DND-41 (cell line): ENCODE data around the gene KCNJ11.

Source experiments
- ATAC-seq: fragments of 200-7000 bp; cut with Tn5 transposase; 3 replicates; pipeline ENCODE4 v1.9.1; 2021; ENCODE audit warnings: low read depth; ENCODE audit not compliant: insufficient read depth
- DNase-seq: peaks from one replicate; pipeline ENCODE4 v3.0.0-alpha.2; 2020
- H2AFZ ChIP-seq: 2 replicates; pipeline ENCODE4 v1.6.0; 2012; ENCODE audit warnings: low read depth, low read length
- H3K27ac ChIP-seq: 2 replicates; pipeline ENCODE4 v1.5.1; 2012; ENCODE audit warnings: low read length, inconsistent platforms
- H3K27me3 ChIP-seq: fragments of 200-600 bp; sonication (generic); 2 replicates; pipeline ENCODE4 v1.6.0; 2012; ENCODE audit warnings: low read length, mild to moderate bottlenecking, inconsistent platforms; ENCODE audit not compliant: insufficient read depth, poor library complexity
- H3K36me3 ChIP-seq: 2 replicates; pipeline ENCODE4 v1.5.1; 2012; ENCODE audit warnings: low read length, inconsistent platforms; ENCODE audit not compliant: insufficient read depth
- H3K4me1 ChIP-seq: 2 replicates; pipeline ENCODE4 v1.5.1; 2012; ENCODE audit warnings: mild to moderate bottlenecking, low read length; ENCODE audit not compliant: insufficient read depth
- H3K4me2 ChIP-seq: 2 replicates; pipeline ENCODE4 v1.6.0; 2012; ENCODE audit warnings: mild to moderate bottlenecking, moderate library complexity, low read length, inconsistent platforms; ENCODE audit not compliant: insufficient read depth
- H3K4me3 ChIP-seq, 2 experiments: fragments of 200-600 bp in 1 of 2; shearing (Covaris generic) in 1 of 2; 2 replicates each; pipeline ENCODE4 v1.5.1; 2012 to 2016; ENCODE audit warnings: inconsistent platforms in 2 of 2, low read length in 2 of 2, mild to moderate bottlenecking in 2 of 2, low read depth in 1 of 2, moderate library complexity in 1 of 2
- H3K79me2 ChIP-seq: 2 replicates; pipeline ENCODE4 v1.6.0; 2012; ENCODE audit warnings: low read length, inconsistent platforms; ENCODE audit not compliant: insufficient read depth
- H3K9ac ChIP-seq: 2 replicates; pipeline ENCODE4 v1.6.0; 2012; ENCODE audit warnings: low read depth, mild to moderate bottlenecking, inconsistent platforms, low read length, moderate library complexity
- H3K9me3 ChIP-seq: 2 replicates; pipeline ENCODE4 v1.5.1; 2012; ENCODE audit warnings: low read length, moderate library complexity, mild to moderate bottlenecking, inconsistent platforms; ENCODE audit not compliant: insufficient read depth, severe bottlenecking
- H4K20me1 ChIP-seq: 2 replicates; pipeline ENCODE4 v1.6.0; 2012; ENCODE audit warnings: low read length; ENCODE audit not compliant: insufficient read depth
- EZH2 ChIP-seq: IDR thresholded peaks from 3 replicates; pipeline ENCODE4 v1.6.1; 2012; ENCODE audit warnings: borderline replicate concordance, low read depth, mild to moderate bottlenecking, moderate library complexity, low read length, inconsistent platforms; ENCODE audit not compliant: severe bottlenecking
- TF ChIP-seq, protein P1 (sequence below): IDR thresholded peaks from 2 replicates; pipeline ENCODE4 v1.5.1; 2012; ENCODE audit warnings: borderline replicate concordance, low read length, moderate library complexity, mild to moderate bottlenecking; ENCODE audit not compliant: poor library complexity, severe bottlenecking; ENCODE audit errors: extremely low read depth

The KCNJ11 gene

DNA sequence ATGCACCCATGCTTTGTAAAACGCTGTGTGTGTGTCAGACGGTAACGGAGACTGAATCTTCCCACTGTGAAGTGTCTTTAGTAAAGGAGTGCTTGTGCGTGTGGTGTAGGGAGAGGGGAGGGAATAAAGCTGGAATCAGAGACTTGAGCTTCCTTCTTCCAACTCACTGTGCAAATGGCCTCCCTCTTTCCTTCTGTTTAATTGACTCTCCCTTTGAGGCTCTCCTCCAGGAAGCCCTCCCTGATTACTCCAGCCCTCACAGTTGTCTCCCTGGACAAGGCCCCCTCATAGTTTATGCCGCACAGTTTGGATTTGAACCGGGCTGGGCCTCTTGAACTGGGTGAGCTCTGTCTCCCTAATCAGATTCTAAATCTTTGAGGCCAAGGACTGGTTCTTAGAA, 23.0 kb upstream of the KCNJ11 start:
- peaks cover 55% of the 10 kb centered on the region for H3K4me1 ChIP-seq

DNA sequence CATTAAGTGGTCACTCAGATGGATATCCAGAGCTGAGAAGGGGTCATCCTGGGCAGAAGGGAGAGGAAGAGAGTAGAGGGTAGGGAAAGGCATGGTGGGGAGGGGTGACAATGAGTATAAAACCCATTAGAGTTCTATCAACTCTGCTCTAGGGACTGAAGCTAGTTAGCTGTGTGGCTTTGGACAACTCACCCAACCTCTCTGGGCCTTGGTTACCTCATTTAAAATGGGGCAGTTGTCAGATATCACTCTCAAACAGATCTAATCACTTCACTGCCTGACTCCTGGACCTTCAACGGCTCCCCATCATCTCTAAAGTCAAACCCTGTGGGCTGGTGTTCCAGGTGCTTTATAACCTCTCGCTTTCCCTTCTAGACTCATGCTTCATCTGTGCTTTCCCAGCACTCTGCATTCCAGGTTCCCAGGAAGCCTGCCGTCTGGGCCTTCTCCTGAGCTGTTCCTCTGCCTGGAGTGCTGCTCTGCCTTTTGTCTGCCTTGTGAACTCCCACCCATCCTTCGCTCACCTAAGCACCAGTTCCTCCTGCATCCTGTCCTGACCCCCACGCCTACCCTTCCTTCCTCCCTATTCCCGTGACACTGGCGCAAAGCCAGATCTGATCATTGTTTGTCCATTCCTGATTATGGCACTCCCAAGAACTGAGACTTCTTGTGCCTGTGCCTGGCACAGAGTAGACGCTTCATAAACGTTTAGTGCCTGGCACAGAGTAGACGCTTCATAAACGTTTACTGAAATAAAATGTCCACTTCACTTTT, 22.3 kb upstream of the KCNJ11 start:
- no peak overlapping the region for H3K9ac ChIP-seq
- no peak overlapping the region for H3K4me2 ChIP-seq
- TF ChIP-seq, protein P1, sequence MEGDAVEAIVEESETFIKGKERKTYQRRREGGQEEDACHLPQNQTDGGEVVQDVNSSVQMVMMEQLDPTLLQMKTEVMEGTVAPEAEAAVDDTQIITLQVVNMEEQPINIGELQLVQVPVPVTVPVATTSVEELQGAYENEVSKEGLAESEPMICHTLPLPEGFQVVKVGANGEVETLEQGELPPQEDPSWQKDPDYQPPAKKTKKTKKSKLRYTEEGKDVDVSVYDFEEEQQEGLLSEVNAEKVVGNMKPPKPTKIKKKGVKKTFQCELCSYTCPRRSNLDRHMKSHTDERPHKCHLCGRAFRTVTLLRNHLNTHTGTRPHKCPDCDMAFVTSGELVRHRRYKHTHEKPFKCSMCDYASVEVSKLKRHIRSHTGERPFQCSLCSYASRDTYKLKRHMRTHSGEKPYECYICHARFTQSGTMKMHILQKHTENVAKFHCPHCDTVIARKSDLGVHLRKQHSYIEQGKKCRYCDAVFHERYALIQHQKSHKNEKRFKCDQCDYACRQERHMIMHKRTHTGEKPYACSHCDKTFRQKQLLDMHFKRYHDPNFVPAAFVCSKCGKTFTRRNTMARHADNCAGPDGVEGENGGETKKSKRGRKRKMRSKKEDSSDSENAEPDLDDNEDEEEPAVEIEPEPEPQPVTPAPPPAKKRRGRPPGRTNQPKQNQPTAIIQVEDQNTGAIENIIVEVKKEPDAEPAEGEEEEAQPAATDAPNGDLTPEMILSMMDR: no peak
- no peak for TF ChIP-seq EZH2
- H3K4me3 ChIP-seq: no peak overlapping the region
- H3K27ac ChIP-seq: peak overlapping the region; percentile 19; the same call in 1 of the 2 replicates
- H3K27me3 ChIP-seq: no peaks in the 10 kb centered on the region
- no peaks in the 10 kb centered on the region for H4K20me1 ChIP-seq
- H3K4me1 ChIP-seq: peaks cover 49% of the 10 kb centered on the region
- H3K9me3 ChIP-seq: no peaks in the 10 kb centered on the region
- H3K36me3 ChIP-seq: no peaks in the 10 kb centered on the region
- H2AFZ ChIP-seq: no peak overlapping the region
- ATAC-seq (no peak), DNase-seq (no peak)
- no peaks in the 10 kb centered on the region for H3K79me2 ChIP-seq

More for the DNA sequence above, 23.0 kb upstream of the KCNJ11 start:
- H3K79me2 ChIP-seq: no peaks in the 10 kb centered on the region
- no peak for TF ChIP-seq EZH2
- TF ChIP-seq, protein P1: no peak
- no peak overlapping the region for H2AFZ ChIP-seq
- no peak overlapping the region for H3K4me2 ChIP-seq
- H3K4me3 ChIP-seq: no peak overlapping the region
- DNase-seq (no peak), ATAC-seq (no peak)
- no peak overlapping the region for H3K9ac ChIP-seq
- no peaks in the 10 kb centered on the region for H4K20me1 ChIP-seq
- no peaks in the 10 kb centered on the region for H3K36me3 ChIP-seq
- no peaks in the 10 kb centered on the region for H3K27me3 ChIP-seq
- H3K9me3 ChIP-seq: no peaks in the 10 kb centered on the region
- peak overlapping the region; percentile 19; the same call in 1 of the 2 replicates for H3K27ac ChIP-seq

DNA sequence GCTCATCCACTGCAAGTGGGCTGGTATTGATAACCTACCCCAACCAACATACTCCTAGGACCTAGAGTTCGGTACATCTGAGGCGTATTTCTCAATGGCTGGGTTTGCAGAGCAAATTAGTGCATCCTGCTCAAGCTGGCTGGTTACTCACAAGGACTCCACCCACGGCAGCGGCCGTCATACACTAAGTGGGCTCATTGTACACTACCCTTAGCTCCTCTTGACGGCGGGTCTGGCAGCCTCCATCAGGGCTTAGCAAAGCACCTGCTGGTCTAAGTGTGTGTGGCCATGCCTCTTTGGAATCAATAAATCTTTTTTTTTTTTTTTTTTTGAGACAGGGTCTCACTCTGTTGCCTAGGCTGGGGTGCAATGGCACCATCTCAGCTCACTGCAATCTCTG, 20.2 kb upstream of the KCNJ11 start:
- ATAC-seq (no peak), DNase-seq (no peak)
- H3K79me2 ChIP-seq: no peaks in the 10 kb centered on the region
- TF ChIP-seq, protein P1: no peak
- TF ChIP-seq EZH2: no peak
- H3K9ac ChIP-seq: no peak overlapping the region
- H3K9me3 ChIP-seq: no peaks in the 10 kb centered on the region
- H3K4me2 ChIP-seq: no peak overlapping the region
- no peaks in the 10 kb centered on the region for H3K27me3 ChIP-seq
- H3K4me1 ChIP-seq: peaks cover 28% of the 10 kb centered on the region
- no peaks in the 10 kb centered on the region for H4K20me1 ChIP-seq
- no peak overlapping the region for H2AFZ ChIP-seq
- 0 out of 2 replicates have a peak overlapping the region, but pooled peaks have one; percentile 41 for H3K27ac ChIP-seq
- no peak overlapping the region for H3K4me3 ChIP-seq
- H3K36me3 ChIP-seq: no peaks in the 10 kb centered on the region
